Natural killer cell treated with Interleukin-12 subunit alpha and Interleukin-12 subunit beta and Interleukin-15 and Interleukin-18, amount 100 ng/mL, for 72 hours (primary cell): ENCODE measurements around the gene UBE4A. TPM values are rescaled to one million over a fixed set of nuclear protein-coding genes. Genes with fewer than 3 reads are reported as not detected.

Experiments
- ATAC-seq, 2 donors: fragments of 150-1000 bp; cut with Tn5 transposase in 1 of 2; sonication (Bioruptor Pico), chemical (Tn5 transposase) in 1 of 2; 2 replicates each; pipeline ENCODE4 v1.10.0; 2021
- DNase-seq: peaks from one replicate; pipeline ENCODE4 v3.0.0; 2022; ENCODE audit warnings: low spot score
- H3K27ac Mint-ChIP-seq, 2 donors: 1 replicate in 1 of 2; 2 replicates in 1 of 2; pipeline ENCODE4 v1.8.0; 2022; ENCODE audit warnings: mixed read lengths in 2 of 2, mild to moderate bottlenecking in 1 of 2, moderate library complexity in 1 of 2
- H3K27me3 Mint-ChIP-seq, 2 donors: 1 replicate in 1 of 2; 2 replicates in 1 of 2; pipeline ENCODE4 v1.8.0; 2022; ENCODE audit warnings: mixed read lengths in 2 of 2
- H3K36me3 Mint-ChIP-seq: one replicate; pipeline ENCODE4 v1.8.0; 2022; ENCODE audit warnings: mixed read lengths
- H3K4me1 Mint-ChIP-seq, 2 donors: 1 replicate in 1 of 2; 2 replicates in 1 of 2; pipeline ENCODE4 v1.8.0; 2022; ENCODE audit warnings: low read depth in 2 of 2, mixed read lengths in 2 of 2, mild to moderate bottlenecking in 1 of 2
- H3K4me3 Mint-ChIP-seq: one replicate; pipeline ENCODE4 v1.8.0; 2022; ENCODE audit warnings: mixed read lengths
- H3K9me3 Mint-ChIP-seq: 2 replicates; pipeline ENCODE4 v1.8.0; 2022; ENCODE audit warnings: mixed read lengths
- total RNA-seq, 2 donors: library from RNA; stranded (reverse); gene quantifications; one replicate each; pipeline ENCODE4 v1.2.3, GENCODE V29; 2022

Gene UBE4A
- total RNA-seq, 2 donors from 2014 or later = 45.0 to 58.8 TPM

GRCh38 chr11:118353084-118353710 is 6.2 kb upstream of the UBE4A start:
- Mint-ChIP-seq H3K4me3 (no peak overlapping the region), H3K9me3 (no peaks in the 10 kb centered on the region), H3K4me1 (peaks cover 0 to 18% of the 10 kb centered on the region in 2 donors), H3K36me3 (no peaks in the 10 kb centered on the region), H3K27me3 (no peaks in the 10 kb centered on the region), H3K27ac (no peak overlapping the region)
- DNase-seq (no peak), ATAC-seq (no peak)

GRCh38 chr11:118358071-118358470 is 1.3 kb upstream of the UBE4A start:
- no peak for ATAC-seq
- Mint-ChIP-seq H3K27me3 (no peaks in the 10 kb centered on the region), H3K4me1 (peaks cover 27 to 32% of the 10 kb centered on the region in 2 donors), H3K4me3 (no peak overlapping the region), H3K36me3 (peaks cover 11% of the 10 kb centered on the region), H3K9me3 (no peaks in the 10 kb centered on the region), H3K27ac (peak overlapping the region; percentile 6 to 95)
- DNase-seq = no peak

- no peak for DNase-seq
- Mint-ChIP-seq H3K27me3 (no peaks in the 10 kb centered on the region), H3K4me1 (peaks cover 18 to 27% of the 10 kb centered on the region in 2 donors), H3K4me3 (no peak overlapping the region), H3K27ac (no peak overlapping the region), H3K36me3 (peaks cover 24% of the 10 kb centered on the region), H3K9me3 (no peaks in the 10 kb centered on the region)
- ATAC-seq = no peak
Observed at GRCh38 chr11:118364956-118365615, 5.7 kb downstream of the UBE4A start.

- Mint-ChIP-seq H3K27ac (no peak overlapping the region), H3K9me3 (no peaks in the 10 kb centered on the region), H3K4me1 (peaks cover 15 to 21% of the 10 kb centered on the region in 2 donors), H3K4me3 (no peak overlapping the region), H3K27me3 (no peaks in the 10 kb centered on the region), H3K36me3 (peaks cover 26% of the 10 kb centered on the region)
- DNase-seq (no peak), ATAC-seq (no peak)
Observed at GRCh38 chr11:118366287-118366686, 6.9 kb downstream of the UBE4A start.

GRCh38 chr11:118370774-118371173 is 11.4 kb downstream of the UBE4A start:
- no peak overlapping the region for H3K4me3 Mint-ChIP-seq
- ATAC-seq = no peak
- no peaks in the 10 kb centered on the region for H3K9me3 Mint-ChIP-seq
- DNase-seq = no peak
- no peak overlapping the region for H3K27ac Mint-ChIP-seq
- H3K36me3 Mint-ChIP-seq = peaks cover 47% of the 10 kb centered on the region
- peaks cover 0 to under 1% of the 10 kb centered on the region in 2 donors for H3K4me1 Mint-ChIP-seq
- H3K27me3 Mint-ChIP-seq = no peaks in the 10 kb centered on the region

- no peak for DNase-seq
- Mint-ChIP-seq H3K4me1 (peaks cover 0 to 3% of the 10 kb centered on the region in 2 donors), H3K4me3 (no peak overlapping the region), H3K27ac (no peak overlapping the region), H3K27me3 (no peaks in the 10 kb centered on the region), H3K36me3 (peaks cover 56% of the 10 kb centered on the region), H3K9me3 (no peaks in the 10 kb centered on the region)
- ATAC-seq = no peak
Observed at GRCh38 chr11:118373263-118373662, 13.9 kb downstream of the UBE4A start.

- H3K36me3 Mint-ChIP-seq = peaks cover 53% of the 10 kb centered on the region
- H3K27ac Mint-ChIP-seq = no peak overlapping the region
- DNase-seq (no peak), ATAC-seq (no peak)
- H3K4me1 Mint-ChIP-seq = peaks cover 0 to 3% of the 10 kb centered on the region in 2 donors
- no peaks in the 10 kb centered on the region for H3K27me3 Mint-ChIP-seq
- H3K9me3 Mint-ChIP-seq = no peaks in the 10 kb centered on the region
- no peak overlapping the region for H3K4me3 Mint-ChIP-seq
Observed at GRCh38 chr11:118373871-118374270, 14.5 kb downstream of the UBE4A start.

GRCh38 chr11:118374729-118375128 is 15.3 kb downstream of the UBE4A start:
- ATAC-seq = no peak
- H3K27ac Mint-ChIP-seq = no peak overlapping the region
- H3K4me3 Mint-ChIP-seq = no peak overlapping the region
- no peak for DNase-seq
- H3K4me1 Mint-ChIP-seq = peaks cover 0 to 3% of the 10 kb centered on the region in 2 donors
- H3K9me3 Mint-ChIP-seq = no peaks in the 10 kb centered on the region
- H3K27me3 Mint-ChIP-seq = no peaks in the 10 kb centered on the region
- peaks cover 51% of the 10 kb centered on the region for H3K36me3 Mint-ChIP-seq

GRCh38 chr11:118375978-118376377 is 16.6 kb downstream of the UBE4A start:
- Mint-ChIP-seq H3K36me3 (peaks cover 50% of the 10 kb centered on the region), H3K27me3 (no peaks in the 10 kb centered on the region), H3K9me3 (no peaks in the 10 kb centered on the region), H3K27ac (peak overlapping the region in 1 of 2 donors; percentile 24), H3K4me3 (no peak overlapping the region), H3K4me1 (peaks cover 0 to 3% of the 10 kb centered on the region in 2 donors)
- no peak for ATAC-seq
- no peak for DNase-seq

GRCh38 chr11:118379497-118379896 is 20.1 kb downstream of the UBE4A start:
- peaks cover 0 to 3% of the 10 kb centered on the region in 2 donors for H3K4me1 Mint-ChIP-seq
- H3K36me3 Mint-ChIP-seq = peaks cover 33% of the 10 kb centered on the region
- H3K9me3 Mint-ChIP-seq = no peaks in the 10 kb centered on the region
- ATAC-seq (no peak), DNase-seq (no peak)
- no peaks in the 10 kb centered on the region for H3K27me3 Mint-ChIP-seq
- no peak overlapping the region for H3K27ac Mint-ChIP-seq
- no peak overlapping the region for H3K4me3 Mint-ChIP-seq

- H3K4me3 Mint-ChIP-seq = no peak overlapping the region
- no peaks in the 10 kb centered on the region for H3K27me3 Mint-ChIP-seq
- DNase-seq = no peak
- ATAC-seq = no peak
- H3K36me3 Mint-ChIP-seq = peaks cover 35% of the 10 kb centered on the region
- H3K4me1 Mint-ChIP-seq = peaks cover 0 to 3% of the 10 kb centered on the region in 2 donors
- no peaks in the 10 kb centered on the region for H3K9me3 Mint-ChIP-seq
- H3K27ac Mint-ChIP-seq = no peak overlapping the region
Observed at GRCh38 chr11:118380571-118380970, 21.2 kb downstream of the UBE4A start.

GRCh38 chr11:118382954-118383353 is 23.6 kb downstream of the UBE4A start:
- no peak for DNase-seq
- peaks cover 47% of the 10 kb centered on the region for H3K36me3 Mint-ChIP-seq
- no peak overlapping the region for H3K4me3 Mint-ChIP-seq
- no peaks in the 10 kb centered on the region for H3K9me3 Mint-ChIP-seq
- no peaks in the 10 kb centered on the region for H3K4me1 Mint-ChIP-seq
- H3K27me3 Mint-ChIP-seq = no peaks in the 10 kb centered on the region
- ATAC-seq = no peak
- no peak overlapping the region for H3K27ac Mint-ChIP-seq

- ATAC-seq = no peak
- H3K27me3 Mint-ChIP-seq = no peaks in the 10 kb centered on the region
- H3K9me3 Mint-ChIP-seq = no peaks in the 10 kb centered on the region
- DNase-seq = no peak
- no peaks in the 10 kb centered on the region for H3K4me1 Mint-ChIP-seq
- peaks cover 43% of the 10 kb centered on the region for H3K36me3 Mint-ChIP-seq
- H3K4me3 Mint-ChIP-seq = no peak overlapping the region
- no peak overlapping the region for H3K27ac Mint-ChIP-seq
Observed at GRCh38 chr11:118383657-118384056, 24.3 kb downstream of the UBE4A start.

GRCh38 chr11:118396097-118396501 is 36.7 kb downstream of the UBE4A start:
- Mint-ChIP-seq H3K36me3 (peaks cover 26% of the 10 kb centered on the region), H3K27ac (peak overlapping the region; percentile 76 to 89), H3K4me3 (peak overlapping the region; percentile 48), H3K27me3 (no peaks in the 10 kb centered on the region), H3K4me1 (peaks cover 18 to 30% of the 10 kb centered on the region in 2 donors), H3K9me3 (no peaks in the 10 kb centered on the region)
- DNase-seq = no peak
- peak in 1 of 2 donors; percentile 31 for ATAC-seq
